ENCODE measurements around the gene SHMT1. TPM values are rescaled to one million over a fixed set of nuclear protein-coding genes. Genes with fewer than 3 reads are reported as not detected.

The SHMT1 gene
- total and polyA plus RNA-seq, 4 donors, result 39.6 to 360 (median 325) TPM

- Histone ChIP-seq H3K4me3 (ENCODE audit: low read depth in 1 of 3, low read length in 3 of 3) (no peak overlapping the region), H3K27ac (ENCODE audit: low read depth in 1 of 2, low read length in 2 of 2) (no peak overlapping the region), H3K9ac (ENCODE audit: low read depth in 1 of 2, low read length in 2 of 2) (no peak overlapping the region), H3K4me1 (ENCODE audit: control insufficient read depth in 4 of 4, insufficient read depth in 4 of 4, low read length in 3 of 4) (peaks cover 2 to 29% (median 19%) of the 10 kb centered on the region in 4 donors), H3K9me3 (ENCODE audit: control insufficient read depth in 4 of 4, low read length in 3 of 4) (no peaks in the 10 kb centered on the region), H3K27me3 (ENCODE audit: control insufficient read depth in 4 of 4, insufficient read depth in 4 of 4, low read length in 3 of 4) (no peaks in the 10 kb centered on the region), H3K36me3 (ENCODE audit: control insufficient read depth in 4 of 4, insufficient read depth in 3 of 4, low read depth in 1 of 4, low read length in 3 of 4) (peaks cover 18 to 86% (median 56%) of the 10 kb centered on the region in 4 donors)
- 85% methylated on average over 5 of the region's 5 CpGs for WGBS
- no peak for TF ChIP-seq TAF1 (conservative IDR thresholded peaks at IDR 0.05)
- no peak for TF ChIP-seq SP1 (IDR thresholded peaks at IDR 0.05)
- TF ChIP-seq HNF4A (conservative IDR thresholded peaks at IDR 0.05), result no peak
- TF ChIP-seq FOXA1 (IDR thresholded peaks at IDR 0.05), result no peak
- no peak for TF ChIP-seq REST (IDR thresholded peaks at IDR 0.05)
- no peak for TF ChIP-seq GABPA (IDR thresholded peaks at IDR 0.05 in 1 of 2, conservative IDR thresholded peaks at IDR 0.05 in 1 of 2)
- no peak for TF ChIP-seq FOXA2 (IDR thresholded peaks at IDR 0.05)
- no peak for TF ChIP-seq MAX (IDR thresholded peaks at IDR 0.05)
- TF ChIP-seq RAD21 (IDR thresholded peaks at IDR 0.05), result no peak
- TF ChIP-seq JUND (IDR thresholded peaks at IDR 0.05), result no peak
- no peak for TF ChIP-seq ATF3 (IDR thresholded peaks at IDR 0.05)
- no peak for TF ChIP-seq YY1 (IDR thresholded peaks at IDR 0.05)
- TF ChIP-seq HNF4G (IDR thresholded peaks at IDR 0.05), result no peak
- no peak for TF ChIP-seq ZBTB33 (IDR thresholded peaks at IDR 0.05)
- no peak for TF ChIP-seq CTCF (IDR thresholded peaks at IDR 0.05; ENCODE audit: low read depth, low read length, missing input control)
- TF ChIP-seq NR2F2 (IDR thresholded peaks at IDR 0.05), result no peak
- TF ChIP-seq RXRA (IDR thresholded peaks at IDR 0.05), result no peak
- DNase-seq (ENCODE audit: low spot score), result no peak
Measured at GRCh38 chr17:18344021-18344420, 19.3 kb downstream of the SHMT1 start.

- Histone ChIP-seq H3K36me3 (ENCODE audit: control insufficient read depth in 4 of 4, insufficient read depth in 3 of 4, low read depth in 1 of 4, low read length in 3 of 4) (peaks cover 24 to 67% (median 51%) of the 10 kb centered on the region in 4 donors), H3K27ac (ENCODE audit: low read depth in 1 of 2, low read length in 2 of 2) (no peak overlapping the region), H3K4me1 (ENCODE audit: control insufficient read depth in 4 of 4, insufficient read depth in 4 of 4, low read length in 3 of 4) (peaks cover 2 to 17% (median 9%) of the 10 kb centered on the region in 4 donors), H3K9me3 (ENCODE audit: control insufficient read depth in 4 of 4, low read length in 3 of 4) (no peaks in the 10 kb centered on the region), H3K9ac (ENCODE audit: low read depth in 1 of 2, low read length in 2 of 2) (no peak overlapping the region), H3K27me3 (ENCODE audit: control insufficient read depth in 4 of 4, insufficient read depth in 4 of 4, low read length in 3 of 4) (no peaks in the 10 kb centered on the region), H3K4me3 (ENCODE audit: low read depth in 1 of 3, low read length in 3 of 3) (no peak overlapping the region)
- DNase-seq (ENCODE audit: low spot score), result no peak
- WGBS, result 97% methylated on average over 13 of the region's 13 CpGs
- TF ChIP-seq HNF4A (conservative IDR thresholded peaks at IDR 0.05), result no peak
- no peak for TF ChIP-seq RAD21 (IDR thresholded peaks at IDR 0.05)
- TF ChIP-seq RXRA (IDR thresholded peaks at IDR 0.05), result no peak
- TF ChIP-seq FOXA2 (IDR thresholded peaks at IDR 0.05), result no peak
- no peak for TF ChIP-seq ATF3 (IDR thresholded peaks at IDR 0.05)
- no peak for TF ChIP-seq HNF4G (IDR thresholded peaks at IDR 0.05)
- no peak for TF ChIP-seq MAX (IDR thresholded peaks at IDR 0.05)
- TF ChIP-seq TAF1 (conservative IDR thresholded peaks at IDR 0.05), result no peak
- TF ChIP-seq YY1 (IDR thresholded peaks at IDR 0.05), result no peak
- no peak for TF ChIP-seq REST (IDR thresholded peaks at IDR 0.05)
- no peak for TF ChIP-seq FOXA1 (IDR thresholded peaks at IDR 0.05)
- TF ChIP-seq SP1 (IDR thresholded peaks at IDR 0.05), result no peak
- TF ChIP-seq NR2F2 (IDR thresholded peaks at IDR 0.05), result no peak
Measured at GRCh38 chr17:18339933-18340332, 23.4 kb downstream of the SHMT1 start.

All from liver (tissue), 9 donors.